H1 (cell line): ENCODE results near the gene GPSM3. TPM values are rescaled to one million over a fixed set of nuclear protein-coding genes. Genes with fewer than 3 reads are reported as not detected.
"Not testable (repeated sequence)": the region's sequence is repeated elsewhere in the genome, so short reads cannot be mapped to it uniquely, and the experiment has no call there.

Experiments
- CTCF ChIA-PET: fragments of 300-600 bp; sonication (Branson Sonifier 250); formaldehyde crosslinking; loops from one replicate; lab custom pipeline; 2021; ENCODE audit not compliant: partially characterized antibody; lab: Charles Lee
- POLR2A ChIA-PET: fragments of 300-600 bp; sonication (Branson Sonifier 250); formaldehyde crosslinking; loops from one replicate; lab custom pipeline; 2021; ENCODE audit warnings: inconsistent platforms; ENCODE audit not compliant: partially characterized antibody; lab: Charles Lee
- DNase-seq, 2 experiments: peaks; one replicate each; pipeline versions ENCODE4 v3.0.0 to v3.0.0-alpha.2; 2010 to 2022; ENCODE audit warnings: low spot score in 2 of 2, low read depth in 1 of 2, mixed read lengths in 1 of 2
- FAIRE-seq: peaks from 2 replicates; lab custom pipeline; 2011; peaks lifted over from hg19 to GRCh38; lab: Jason Lieb, UNC
- H2AFZ ChIP-seq: 2 replicates; pipeline ENCODE4 v1.8.1; 2012; ENCODE audit warnings: low read length, inconsistent platforms
- H2AK5ac ChIP-seq: 2 replicates; pipeline ENCODE4 v1.6.1; 2013; ENCODE audit warnings: low read depth, low read length
- H2BK120ac ChIP-seq: replicated peaks from 2 replicates; pipeline ENCODE3; 2013; ENCODE audit warnings: low read depth, low read length, inconsistent platforms
- H2BK12ac ChIP-seq: 2 replicates; pipeline ENCODE4 v1.6.1; 2013; ENCODE audit warnings: low read depth, low read length
- H2BK15ac ChIP-seq: 2 replicates; pipeline ENCODE4 v1.6.1; 2013; ENCODE audit warnings: low read length
- H2BK20ac ChIP-seq: 2 replicates; pipeline ENCODE4 v1.6.1; 2013; ENCODE audit warnings: low read length
- H2BK5ac ChIP-seq: 2 replicates; pipeline ENCODE4 v1.6.1; 2013; ENCODE audit warnings: low read depth, low read length
- H3K14ac ChIP-seq: 2 replicates; pipeline ENCODE4 v1.6.1; 2013; ENCODE audit warnings: inconsistent platforms; ENCODE audit not compliant: insufficient read length
- H3K18ac ChIP-seq: 2 replicates; pipeline ENCODE4 v1.6.1; 2013; ENCODE audit warnings: low read length; ENCODE audit errors: extremely low read depth
- H3K23ac ChIP-seq: 2 replicates; pipeline ENCODE4 v1.6.1; 2013; ENCODE audit warnings: inconsistent platforms; ENCODE audit not compliant: insufficient read length
- H3K23me2 ChIP-seq: 2 replicates; pipeline ENCODE4 v1.6.1; 2013; ENCODE audit warnings: low read depth, low read length
- H3K27ac ChIP-seq: 2 replicates; pipeline ENCODE4 v1.6.1; 2011; ENCODE audit warnings: low read depth, low read length, inconsistent platforms
- H3K27me3 ChIP-seq, 4 experiments: replicated peaks in 1 of 4; 1 replicate in 1 of 4; 2 replicates in 3 of 4; pipeline versions ENCODE4 v1.6.1 to v1.8.1; 2011 to 2013; ENCODE audit warnings: low read length in 3 of 4, mild to moderate bottlenecking in 3 of 4, inconsistent platforms in 2 of 4, mixed read lengths in 2 of 4, moderate library complexity in 1 of 4; ENCODE audit not compliant: control insufficient read depth in 3 of 4, insufficient read depth in 3 of 4; ENCODE audit errors: extremely low read depth in 1 of 4
- H3K36me3 ChIP-seq, 4 experiments: 2 replicates each; pipeline versions ENCODE4 v1.6.1 to v1.8.1; 2011 to 2013; ENCODE audit warnings: mild to moderate bottlenecking in 4 of 4, low read length in 3 of 4, moderate library complexity in 2 of 4, control low read depth in 1 of 4, inconsistent platforms in 1 of 4; ENCODE audit not compliant: insufficient read depth in 4 of 4, control insufficient read depth in 2 of 4
- H3K4ac ChIP-seq: replicated peaks from 2 replicates; pipeline ENCODE3; 2013; ENCODE audit warnings: low read length, low read depth, mixed read lengths, inconsistent platforms; ENCODE audit not compliant: insufficient read length
- H3K4me1 ChIP-seq, 4 experiments: replicated peaks in 1 of 4; 1 replicate in 1 of 4; 2 replicates in 3 of 4; pipeline versions ENCODE4 v1.6.1 to v1.8.1; 2011 to 2013; ENCODE audit warnings: low read length in 3 of 4, inconsistent platforms in 2 of 4, mixed read lengths in 1 of 4; ENCODE audit not compliant: insufficient read depth in 4 of 4, control insufficient read depth in 3 of 4
- H3K4me2 ChIP-seq, 2 experiments: 2 replicates each; pipeline versions ENCODE4 v1.6.1 to v1.8.1; 2011 to 2013; ENCODE audit warnings: low read depth in 2 of 2, low read length in 2 of 2, control low read depth in 1 of 2, inconsistent platforms in 1 of 2, mild to moderate bottlenecking in 1 of 2; ENCODE audit not compliant: insufficient read depth in 1 of 2
- H3K4me3 ChIP-seq, 4 experiments: fragments of 200-600, 300-600 bp in 1 of 4; sonication (generic), shearing (Covaris generic), sonication (Bioruptor Twin) in 1 of 4; 2 replicates each; pipeline versions ENCODE4 v1.5.1 to v1.8.1; 2011 to 2016; ENCODE audit warnings: low read length in 4 of 4, low read depth in 3 of 4, control low read depth in 2 of 4, inconsistent platforms in 2 of 4, mild to moderate bottlenecking in 2 of 4, mixed read lengths in 1 of 4, moderate library complexity in 1 of 4; ENCODE audit not compliant: insufficient read depth in 2 of 4; ENCODE audit errors: extremely low read depth in 1 of 4
- H3K56ac ChIP-seq: replicated peaks from 2 replicates; pipeline ENCODE3; 2013; ENCODE audit warnings: low read depth, mild to moderate bottlenecking, mixed read lengths, low read length, inconsistent platforms; ENCODE audit not compliant: insufficient read length
- H3K79me1 ChIP-seq: 2 replicates; pipeline ENCODE4 v1.6.1; 2013; ENCODE audit warnings: low read depth, low read length, control low read depth
- H3K79me2 ChIP-seq, 2 experiments: 2 replicates each; pipeline versions ENCODE4 v1.6.1 to v1.8.1; 2012 to 2013; ENCODE audit warnings: low read length in 2 of 2, mild to moderate bottlenecking in 2 of 2, inconsistent platforms in 1 of 2; ENCODE audit not compliant: insufficient read depth in 2 of 2, control insufficient read depth in 1 of 2
- H3K9ac ChIP-seq, 4 experiments: replicated peaks in 1 of 4; 1 replicate in 1 of 4; 2 replicates in 3 of 4; pipeline versions ENCODE4 v1.6.1 to v1.8.1; 2011 to 2013; ENCODE audit warnings: low read depth in 3 of 4, low read length in 3 of 4, control low read depth in 2 of 4, mild to moderate bottlenecking in 2 of 4, moderate library complexity in 2 of 4, inconsistent platforms in 1 of 4; ENCODE audit errors: extremely low read depth in 1 of 4
- H3K9me3 ChIP-seq, 2 experiments: 2 replicates each; pipeline versions ENCODE4 v1.6.1 to v1.8.1; 2012 to 2013; ENCODE audit warnings: mild to moderate bottlenecking in 2 of 2, moderate library complexity in 2 of 2, control low read depth in 1 of 2, inconsistent platforms in 1 of 2, low read depth in 1 of 2, low read length in 1 of 2, mixed read lengths in 1 of 2; ENCODE audit not compliant: insufficient read depth in 2 of 2
- H4K20me1 ChIP-seq, 2 experiments: replicated peaks in 1 of 2; 2 replicates each; pipeline versions ENCODE3 to v1.8.1; 2011 to 2013; ENCODE audit warnings: inconsistent platforms in 2 of 2, low read length in 2 of 2, mild to moderate bottlenecking in 1 of 2; ENCODE audit not compliant: insufficient read depth in 2 of 2, control insufficient read depth in 1 of 2
- H4K5ac ChIP-seq: 2 replicates; pipeline ENCODE4 v1.6.1; 2013; ENCODE audit warnings: low read length, low read depth, mixed read lengths, inconsistent platforms; ENCODE audit not compliant: insufficient read length
- H4K8ac ChIP-seq: 2 replicates; pipeline ENCODE4 v1.8.0; 2013; ENCODE audit warnings: mild to moderate bottlenecking, moderate library complexity, low read length, inconsistent platforms; ENCODE audit not compliant: insufficient read depth; ENCODE audit errors: extremely low read depth
- H4K91ac ChIP-seq: replicated peaks from 2 replicates; pipeline ENCODE3; 2013; ENCODE audit warnings: low read length, mixed read lengths, inconsistent platforms; ENCODE audit not compliant: insufficient read length
- WGBS, 2 experiments: shearing (Covaris generic) in 1 of 2; methylation state at CpG; one replicate each; pipeline versions ENCODE4 v1.1.6 to v1.1.7; 2013 to 2015; ENCODE audit warnings: low lambda C conversion rate in 2 of 2, mixed read lengths in 2 of 2, inconsistent platforms in 1 of 2, low coverage in 1 of 2, missing lambda C conversion rate in 1 of 2; ENCODE audit not compliant: insufficient replicate concordance in 2 of 2, insufficient coverage in 1 of 2, insufficient read length in 1 of 2; ENCODE audit errors: extremely low coverage in 1 of 2, missing lambda C conversion rate in 1 of 2; 5-methylcytosine and 5-hydroxymethylcytosine counted together
- polyA plus RNA-seq, 7 experiments: library from polyadenylated mRNA; depleted of rRNA in 3 of 7; stranded (reverse) in 5 of 7; unstranded in 2 of 7; fragments of >200 nt in 5 of 7; fragments of 200-250 nt in 2 of 7; gene quantifications; 1 replicate in 5 of 7; 2 replicates in 1 of 7; 4 replicates in 1 of 7; pipeline versions ENCODE4 v1.2.1 to v1.2.3, GENCODE V29; 2011 to 2013; ENCODE audit warnings: missing spikeins in 2 of 7, mixed read lengths in 2 of 7
- total RNA-seq: library from RNA; stranded (reverse); fragmentation: NEBNext Ultra II Directional; extraction: Animal tissue kit (Norgen Biotek cat#: 25700); gene quantifications from 2 replicates; pipeline ENCODE4 v1.2.1, GENCODE V29; 2021

GPSM3 gene
- total and polyA plus RNA-seq, 2 of the 8 experiments (the other 6 are each of a cell fraction or from before 2014, with no cell fraction given): 6.6 to 9.8 TPM

- H3K4me1 ChIP-seq: peaks cover 0 to 26% (median 16%) of the 10 kb centered on the region in 4 experiments; a peak in 6 of 7 replicates
- not testable (repeated sequence) for H3K27ac ChIP-seq, DNase-seq, H3K4ac ChIP-seq, H3K27me3 ChIP-seq, H3K56ac ChIP-seq, H4K8ac ChIP-seq, H3K23ac ChIP-seq, H2AK5ac ChIP-seq, H2BK20ac ChIP-seq, FAIRE-seq, H4K91ac ChIP-seq, H3K18ac ChIP-seq, H2BK120ac ChIP-seq, H4K20me1 ChIP-seq, H3K14ac ChIP-seq, H3K9ac ChIP-seq, H4K5ac ChIP-seq, H2AFZ ChIP-seq, H2BK5ac ChIP-seq, H3K79me1 ChIP-seq, H3K23me2 ChIP-seq, H2BK12ac ChIP-seq, H3K9me3 ChIP-seq, H2BK15ac ChIP-seq
- H3K4me3 ChIP-seq: 0 out of 8 replicates have a peak overlapping the region, but pooled peaks of 1 of the 4 experiments have one; percentile 30
- ChIA-PET POLR2A (interaction anchor here (1.2 to 13.3 kb wide), 6 partner anchors 8 to 58 kb away, joined by 3 to 194 read pairs (median 4); partner anchors contain the start of genes AGPAT1, FKBPL, PRRT1 and RNF5), CTCF (interaction anchor here (1.1 to 3.2 kb wide), 6 partner anchors 11 to 70 kb away, joined by 4 to 13 read pairs (median 6); partner anchors contain the start of genes AGPAT1 and PRRT1)
- peak overlapping the region in 1 of 2 experiments; percentile 90; a peak in 2 of 4 replicates for H3K4me2 ChIP-seq
- 91% methylated on average over 13 of the region's 18 CpGs; no CpG with 5 or more reads in 1 of the 2 experiments for WGBS, 2 experiments
- peaks cover 4 to 21% (median 19%) of the 10 kb centered on the region in 4 experiments; a peak in 7 of 8 replicates for H3K36me3 ChIP-seq
- peaks cover 0 to 13% of the 10 kb centered on the region in 2 experiments; a peak in 2 of 4 replicates for H3K79me2 ChIP-seq
These were observed 4.6 kb downstream of the GPSM3 start for GRCh38 chr6:32187725-32188380.
